HEK293 (cell line): ENCODE data around the gene TM9SF1.

Experiments used
- IKZF3 ChIP-seq: fragments of 450-650 bp; IDR thresholded peaks from 2 replicates; pipeline ENCODE4 v1.5.0; 2018; ENCODE audit warnings: missing biosample characterization, mild to moderate bottlenecking, missing genetic modification characterization, moderate library complexity
- KLF10 ChIP-seq: fragments of 450-650 bp; IDR thresholded peaks from 2 replicates; pipeline ENCODE4 v1.5.1; 2018; ENCODE audit warnings: missing biosample characterization, mild to moderate bottlenecking, missing genetic modification characterization
- REPIN1 ChIP-seq: fragments of 450-650 bp; formaldehyde crosslinking; IDR thresholded peaks from 2 replicates; pipeline ENCODE4 v1.5.1; 2017; ENCODE audit warnings: missing biosample characterization, missing genetic modification characterization, low read depth
- SP7 ChIP-seq: fragments of 450-650 bp; formaldehyde crosslinking; IDR thresholded peaks from 2 replicates; pipeline ENCODE4 v1.5.1; 2016; ENCODE audit warnings: missing biosample characterization, missing genetic modification characterization
- ZBTB17 ChIP-seq: fragments of 450-650 bp; formaldehyde crosslinking; IDR thresholded peaks from 2 replicates; pipeline ENCODE4 v1.5.1; 2016; ENCODE audit warnings: missing biosample characterization, missing genetic modification characterization
- ZFP3 ChIP-seq: fragments of 450-650 bp; formaldehyde crosslinking; IDR thresholded peaks from 2 replicates; pipeline ENCODE4 v1.5.1; 2016; ENCODE audit warnings: low read depth, missing biosample characterization, missing genetic modification characterization
- ZNF239 ChIP-seq: fragments of 450-650 bp; formaldehyde crosslinking; IDR thresholded peaks from 2 replicates; pipeline ENCODE4 v1.5.1; 2016; ENCODE audit warnings: missing biosample characterization, missing genetic modification characterization
- ZNF37A ChIP-seq: fragments of 450-650 bp; IDR thresholded peaks from 2 replicates; pipeline ENCODE4 v1.5.1; 2018; ENCODE audit warnings: missing biosample characterization, missing genetic modification characterization
- ZNF423 ChIP-seq: fragments of 450-650 bp; formaldehyde crosslinking; IDR thresholded peaks from 2 replicates; pipeline ENCODE4 v1.5.1; 2016; ENCODE audit warnings: missing biosample characterization, missing genetic modification characterization
- ZNF544 ChIP-seq: fragments of 450-650 bp; formaldehyde crosslinking; IDR thresholded peaks from 2 replicates; pipeline ENCODE4 v1.5.0; 2017; ENCODE audit warnings: missing biosample characterization, missing genetic modification characterization
- ZNF677 ChIP-seq: fragments of 450-650 bp; IDR thresholded peaks from 2 replicates; pipeline ENCODE4 v1.5.0; 2018; ENCODE audit warnings: missing biosample characterization, mild to moderate bottlenecking, missing genetic modification characterization, moderate library complexity
- ZNF707 ChIP-seq: fragments of 450-650 bp; formaldehyde crosslinking; IDR thresholded peaks from 2 replicates; pipeline ENCODE4 v1.5.1; 2016; ENCODE audit warnings: missing biosample characterization, missing genetic modification characterization
- TF ChIP-seq, protein P1 (sequence below): fragments of 450-650 bp; formaldehyde crosslinking; conservative IDR thresholded peaks from 2 replicates; pipeline ENCODE4 v1.5.1; 2016; ENCODE audit warnings: low read depth, missing biosample characterization, missing genetic modification characterization
- TF ChIP-seq, protein P2 (sequence below): fragments of 450-650 bp; formaldehyde crosslinking; IDR thresholded peaks from 2 replicates; pipeline ENCODE4 v1.5.1; 2016; ENCODE audit warnings: missing biosample characterization, missing genetic modification characterization
- TF ChIP-seq, protein P3 (sequence below): fragments of 450-650 bp; formaldehyde crosslinking; IDR thresholded peaks from 2 replicates; pipeline ENCODE4 v1.5.1; 2016; ENCODE audit warnings: missing biosample characterization, missing genetic modification characterization, low read depth
- TF ChIP-seq, protein P4 (sequence below): fragments of 450-650 bp; formaldehyde crosslinking; IDR thresholded peaks from 2 replicates; pipeline ENCODE4 v1.5.1; 2016; ENCODE audit warnings: missing biosample characterization, missing genetic modification characterization
- TF ChIP-seq, protein P5 (sequence below): fragments of 450-650 bp; formaldehyde crosslinking; IDR thresholded peaks from 2 replicates; pipeline ENCODE4 v1.5.1; 2017; ENCODE audit warnings: missing biosample characterization, mild to moderate bottlenecking, missing genetic modification characterization, moderate library complexity
- TF ChIP-seq, protein P6 (sequence below): fragments of 450-650 bp; formaldehyde crosslinking; conservative IDR thresholded peaks from 2 replicates; pipeline ENCODE4 v1.5.1; 2016; ENCODE audit warnings: low read depth, missing biosample characterization, missing genetic modification characterization
- TF ChIP-seq, protein P7 (sequence below): fragments of 450-650 bp; formaldehyde crosslinking; IDR thresholded peaks from 2 replicates; pipeline ENCODE4 v1.5.1; 2017; ENCODE audit warnings: missing biosample characterization, missing genetic modification characterization

The TM9SF1 gene

DNA sequence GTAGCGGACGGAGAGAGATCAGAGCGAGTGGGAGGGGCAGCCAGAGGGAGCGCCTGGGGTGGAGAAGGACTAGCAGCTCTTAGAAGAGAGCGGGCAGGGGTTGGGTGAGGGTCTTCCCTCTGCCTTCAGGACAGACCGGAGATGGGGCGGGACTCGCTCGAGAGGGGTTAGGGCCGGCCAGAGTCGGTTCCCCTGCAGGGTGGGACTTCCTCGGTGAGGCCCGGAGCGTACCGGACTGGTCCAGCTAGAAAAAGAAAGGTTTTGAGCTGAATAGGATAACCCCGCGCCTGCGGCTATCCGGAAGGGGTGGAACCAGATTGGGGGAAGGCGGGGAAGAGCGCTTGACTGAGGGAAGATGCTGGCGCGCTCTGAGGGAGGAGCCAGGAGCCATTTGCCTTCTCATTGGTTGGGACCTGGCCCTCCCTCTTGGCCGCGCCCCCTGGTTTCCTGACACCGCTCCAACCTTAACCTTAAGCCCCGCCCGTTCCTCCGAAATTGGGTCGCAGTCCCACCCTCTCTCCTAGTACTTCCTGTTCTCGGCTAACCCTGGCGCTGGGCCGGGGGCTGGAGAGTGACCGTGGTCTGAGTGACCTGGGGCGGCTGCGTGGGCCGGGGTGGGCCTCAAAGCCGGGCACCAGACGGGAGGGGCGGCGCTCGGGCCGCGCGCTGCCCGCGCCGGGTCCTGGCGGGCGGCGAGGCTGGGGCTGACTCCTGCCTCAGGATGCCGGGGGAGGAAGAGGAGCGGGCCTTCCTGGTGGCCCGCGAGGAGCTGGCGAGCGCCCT lies 48.1 kb downstream of the TM9SF1 start, which contains the start of gene RNF31 (continued):
- TF ChIP-seq ZBTB17 (tag by site-specific recombination) (no peak; the same call in 1 of the 2 replicates), KLF10 (tag by site-specific recombination) (peak; percentile 93), SP7 (peak; percentile 53), ZNF423 (tag by site-specific recombination) (no peak), IKZF3 (tag by site-specific recombination) (0 out of 2 replicates have a peak, but pooled peaks have one; percentile 43), ZNF37A (tag by site-specific recombination) (no peak), ZNF707 (tag by site-specific recombination) (no peak), ZNF544 (tag by site-specific recombination) (no peak), ZFP3 (tag by site-specific recombination) (no peak), REPIN1 (tag by site-specific recombination) (0 out of 2 replicates have a peak, but pooled peaks have one; percentile 19), ZNF239 (tag by site-specific recombination) (no peak), ZNF677 (tag by site-specific recombination) (no peak)
- TF ChIP-seq, protein P1, sequence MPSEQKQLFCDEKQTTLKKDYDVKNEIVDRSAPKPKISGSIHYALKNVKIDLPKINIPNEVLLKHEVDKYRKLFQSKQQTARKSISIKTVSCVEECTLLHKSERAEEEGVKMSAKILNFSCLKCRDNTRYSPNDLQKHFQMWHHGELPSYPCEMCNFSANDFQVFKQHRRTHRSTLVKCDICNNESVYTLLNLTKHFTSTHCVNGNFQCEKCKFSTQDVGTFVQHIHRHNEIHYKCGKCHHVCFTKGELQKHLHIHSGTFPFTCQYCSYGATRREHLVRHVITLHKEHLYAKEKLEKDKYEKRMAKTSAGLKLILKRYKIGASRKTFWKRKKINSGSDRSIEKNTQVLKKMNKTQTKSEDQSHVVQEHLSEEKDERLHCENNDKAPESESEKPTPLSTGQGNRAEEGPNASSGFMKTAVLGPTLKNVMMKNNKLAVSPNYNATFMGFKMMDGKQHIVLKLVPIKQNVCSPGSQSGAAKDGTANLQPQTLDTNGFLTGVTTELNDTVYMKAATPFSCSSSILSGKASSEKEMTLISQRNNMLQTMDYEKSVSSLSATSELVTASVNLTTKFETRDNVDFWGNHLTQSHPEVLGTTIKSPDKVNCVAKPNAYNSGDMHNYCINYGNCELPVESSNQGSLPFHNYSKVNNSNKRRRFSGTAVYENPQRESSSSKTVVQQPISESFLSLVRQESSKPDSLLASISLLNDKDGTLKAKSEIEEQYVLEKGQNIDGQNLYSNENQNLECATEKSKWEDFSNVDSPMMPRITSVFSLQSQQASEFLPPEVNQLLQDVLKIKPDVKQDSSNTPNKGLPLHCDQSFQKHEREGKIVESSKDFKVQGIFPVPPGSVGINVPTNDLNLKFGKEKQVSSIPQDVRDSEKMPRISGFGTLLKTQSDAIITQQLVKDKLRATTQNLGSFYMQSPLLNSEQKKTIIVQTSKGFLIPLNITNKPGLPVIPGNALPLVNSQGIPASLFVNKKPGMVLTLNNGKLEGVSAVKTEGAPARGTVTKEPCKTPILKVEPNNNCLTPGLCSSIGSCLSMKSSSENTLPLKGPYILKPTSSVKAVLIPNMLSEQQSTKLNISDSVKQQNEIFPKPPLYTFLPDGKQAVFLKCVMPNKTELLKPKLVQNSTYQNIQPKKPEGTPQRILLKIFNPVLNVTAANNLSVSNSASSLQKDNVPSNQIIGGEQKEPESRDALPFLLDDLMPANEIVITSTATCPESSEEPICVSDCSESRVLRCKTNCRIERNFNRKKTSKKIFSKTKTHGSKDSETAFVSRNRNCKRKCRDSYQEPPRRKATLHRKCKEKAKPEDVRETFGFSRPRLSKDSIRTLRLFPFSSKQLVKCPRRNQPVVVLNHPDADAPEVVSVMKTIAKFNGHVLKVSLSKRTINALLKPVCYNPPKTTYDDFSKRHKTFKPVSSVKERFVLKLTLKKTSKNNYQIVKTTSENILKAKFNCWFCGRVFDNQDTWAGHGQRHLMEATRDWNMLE (tag by site-specific recombination): no peak
- TF ChIP-seq, protein P2, sequence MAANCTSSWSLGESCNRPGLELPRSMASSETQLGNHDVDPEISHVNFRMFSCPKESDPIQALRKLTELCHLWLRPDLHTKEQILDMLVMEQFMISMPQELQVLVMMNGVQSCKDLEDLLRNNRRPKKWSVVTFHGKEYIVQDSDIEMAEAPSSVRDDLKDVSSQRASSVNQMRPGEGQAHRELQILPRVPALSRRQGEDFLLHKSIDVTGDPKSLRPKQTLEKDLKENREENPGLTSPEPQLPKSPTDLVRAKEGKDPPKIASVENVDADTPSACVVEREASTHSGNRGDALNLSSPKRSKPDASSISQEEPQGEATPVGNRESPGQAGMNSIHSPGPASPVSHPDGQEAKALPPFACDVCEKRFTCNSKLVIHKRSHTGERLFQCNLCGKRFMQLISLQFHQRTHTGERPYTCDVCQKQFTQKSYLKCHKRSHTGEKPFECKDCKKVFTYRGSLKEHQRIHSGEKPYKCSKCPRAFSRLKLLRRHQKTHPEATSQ: 0 out of 2 replicates have a peak, but pooled peaks have one; percentile 36
- TF ChIP-seq, protein P3, sequence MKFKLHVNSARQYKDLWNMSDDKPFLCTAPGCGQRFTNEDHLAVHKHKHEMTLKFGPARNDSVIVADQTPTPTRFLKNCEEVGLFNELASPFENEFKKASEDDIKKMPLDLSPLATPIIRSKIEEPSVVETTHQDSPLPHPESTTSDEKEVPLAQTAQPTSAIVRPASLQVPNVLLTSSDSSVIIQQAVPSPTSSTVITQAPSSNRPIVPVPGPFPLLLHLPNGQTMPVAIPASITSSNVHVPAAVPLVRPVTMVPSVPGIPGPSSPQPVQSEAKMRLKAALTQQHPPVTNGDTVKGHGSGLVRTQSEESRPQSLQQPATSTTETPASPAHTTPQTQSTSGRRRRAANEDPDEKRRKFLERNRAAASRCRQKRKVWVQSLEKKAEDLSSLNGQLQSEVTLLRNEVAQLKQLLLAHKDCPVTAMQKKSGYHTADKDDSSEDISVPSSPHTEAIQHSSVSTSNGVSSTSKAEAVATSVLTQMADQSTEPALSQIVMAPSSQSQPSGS (tag by site-specific recombination): no peak
- TF ChIP-seq, protein P4, sequence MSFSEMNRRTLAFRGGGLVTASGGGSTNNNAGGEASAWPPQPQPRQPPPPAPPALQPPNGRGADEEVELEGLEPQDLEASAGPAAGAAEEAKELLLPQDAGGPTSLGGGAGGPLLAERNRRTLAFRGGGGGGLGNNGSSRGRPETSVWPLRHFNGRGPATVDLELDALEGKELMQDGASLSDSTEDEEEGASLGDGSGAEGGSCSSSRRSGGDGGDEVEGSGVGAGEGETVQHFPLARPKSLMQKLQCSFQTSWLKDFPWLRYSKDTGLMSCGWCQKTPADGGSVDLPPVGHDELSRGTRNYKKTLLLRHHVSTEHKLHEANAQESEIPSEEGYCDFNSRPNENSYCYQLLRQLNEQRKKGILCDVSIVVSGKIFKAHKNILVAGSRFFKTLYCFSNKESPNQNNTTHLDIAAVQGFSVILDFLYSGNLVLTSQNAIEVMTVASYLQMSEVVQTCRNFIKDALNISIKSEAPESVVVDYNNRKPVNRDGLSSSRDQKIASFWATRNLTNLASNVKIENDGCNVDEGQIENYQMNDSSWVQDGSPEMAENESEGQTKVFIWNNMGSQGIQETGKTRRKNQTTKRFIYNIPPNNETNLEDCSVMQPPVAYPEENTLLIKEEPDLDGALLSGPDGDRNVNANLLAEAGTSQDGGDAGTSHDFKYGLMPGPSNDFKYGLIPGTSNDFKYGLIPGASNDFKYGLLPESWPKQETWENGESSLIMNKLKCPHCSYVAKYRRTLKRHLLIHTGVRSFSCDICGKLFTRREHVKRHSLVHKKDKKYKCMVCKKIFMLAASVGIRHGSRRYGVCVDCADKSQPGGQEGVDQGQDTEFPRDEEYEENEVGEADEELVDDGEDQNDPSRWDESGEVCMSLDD: peak; percentile 2; the same call in 1 of the 2 replicates
- TF ChIP-seq, protein P5, sequence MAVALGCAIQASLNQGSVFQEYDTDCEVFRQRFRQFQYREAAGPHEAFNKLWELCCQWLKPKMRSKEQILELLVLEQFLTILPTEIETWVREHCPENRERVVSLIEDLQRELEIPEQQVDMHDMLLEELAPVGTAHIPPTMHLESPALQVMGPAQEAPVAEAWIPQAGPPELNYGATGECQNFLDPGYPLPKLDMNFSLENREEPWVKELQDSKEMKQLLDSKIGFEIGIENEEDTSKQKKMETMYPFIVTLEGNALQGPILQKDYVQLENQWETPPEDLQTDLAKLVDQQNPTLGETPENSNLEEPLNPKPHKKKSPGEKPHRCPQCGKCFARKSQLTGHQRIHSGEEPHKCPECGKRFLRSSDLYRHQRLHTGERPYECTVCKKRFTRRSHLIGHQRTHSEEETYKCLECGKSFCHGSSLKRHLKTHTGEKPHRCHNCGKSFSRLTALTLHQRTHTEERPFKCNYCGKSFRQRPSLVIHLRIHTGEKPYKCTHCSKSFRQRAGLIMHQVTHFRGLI: no peak
- TF ChIP-seq, protein P6, sequence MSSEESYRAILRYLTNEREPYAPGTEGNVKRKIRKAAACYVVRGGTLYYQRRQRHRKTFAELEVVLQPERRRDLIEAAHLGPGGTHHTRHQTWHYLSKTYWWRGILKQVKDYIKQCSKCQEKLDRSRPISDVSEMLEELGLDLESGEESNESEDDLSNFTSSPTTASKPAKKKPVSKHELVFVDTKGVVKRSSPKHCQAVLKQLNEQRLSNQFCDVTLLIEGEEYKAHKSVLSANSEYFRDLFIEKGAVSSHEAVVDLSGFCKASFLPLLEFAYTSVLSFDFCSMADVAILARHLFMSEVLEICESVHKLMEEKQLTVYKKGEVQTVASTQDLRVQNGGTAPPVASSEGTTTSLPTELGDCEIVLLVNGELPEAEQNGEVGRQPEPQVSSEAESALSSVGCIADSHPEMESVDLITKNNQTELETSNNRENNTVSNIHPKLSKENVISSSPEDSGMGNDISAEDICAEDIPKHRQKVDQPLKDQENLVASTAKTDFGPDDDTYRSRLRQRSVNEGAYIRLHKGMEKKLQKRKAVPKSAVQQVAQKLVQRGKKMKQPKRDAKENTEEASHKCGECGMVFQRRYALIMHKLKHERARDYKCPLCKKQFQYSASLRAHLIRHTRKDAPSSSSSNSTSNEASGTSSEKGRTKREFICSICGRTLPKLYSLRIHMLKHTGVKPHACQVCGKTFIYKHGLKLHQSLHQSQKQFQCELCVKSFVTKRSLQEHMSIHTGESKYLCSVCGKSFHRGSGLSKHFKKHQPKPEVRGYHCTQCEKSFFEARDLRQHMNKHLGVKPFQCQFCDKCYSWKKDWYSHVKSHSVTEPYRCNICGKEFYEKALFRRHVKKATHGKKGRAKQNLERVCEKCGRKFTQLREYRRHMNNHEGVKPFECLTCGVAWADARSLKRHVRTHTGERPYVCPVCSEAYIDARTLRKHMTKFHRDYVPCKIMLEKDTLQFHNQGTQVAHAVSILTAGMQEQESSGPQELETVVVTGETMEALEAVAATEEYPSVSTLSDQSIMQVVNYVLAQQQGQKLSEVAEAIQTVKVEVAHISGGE (tag by site-specific recombination): peak; percentile 45
- TF ChIP-seq, protein P7, sequence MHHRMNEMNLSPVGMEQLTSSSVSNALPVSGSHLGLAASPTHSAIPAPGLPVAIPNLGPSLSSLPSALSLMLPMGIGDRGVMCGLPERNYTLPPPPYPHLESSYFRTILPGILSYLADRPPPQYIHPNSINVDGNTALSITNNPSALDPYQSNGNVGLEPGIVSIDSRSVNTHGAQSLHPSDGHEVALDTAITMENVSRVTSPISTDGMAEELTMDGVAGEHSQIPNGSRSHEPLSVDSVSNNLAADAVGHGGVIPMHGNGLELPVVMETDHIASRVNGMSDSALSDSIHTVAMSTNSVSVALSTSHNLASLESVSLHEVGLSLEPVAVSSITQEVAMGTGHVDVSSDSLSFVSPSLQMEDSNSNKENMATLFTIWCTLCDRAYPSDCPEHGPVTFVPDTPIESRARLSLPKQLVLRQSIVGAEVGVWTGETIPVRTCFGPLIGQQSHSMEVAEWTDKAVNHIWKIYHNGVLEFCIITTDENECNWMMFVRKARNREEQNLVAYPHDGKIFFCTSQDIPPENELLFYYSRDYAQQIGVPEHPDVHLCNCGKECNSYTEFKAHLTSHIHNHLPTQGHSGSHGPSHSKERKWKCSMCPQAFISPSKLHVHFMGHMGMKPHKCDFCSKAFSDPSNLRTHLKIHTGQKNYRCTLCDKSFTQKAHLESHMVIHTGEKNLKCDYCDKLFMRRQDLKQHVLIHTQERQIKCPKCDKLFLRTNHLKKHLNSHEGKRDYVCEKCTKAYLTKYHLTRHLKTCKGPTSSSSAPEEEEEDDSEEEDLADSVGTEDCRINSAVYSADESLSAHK (tag by site-specific recombination): no peak
